Hematopoietic multipotent progenitor cell treated with erythropoietin and hydrocortisone succinate and interleukin-3 and kit ligand, for 8 days (in vitro differentiated cells): ENCODE data around the gene LEFTY2.
"Not testable (repeated sequence)": the region's sequence is repeated elsewhere in the genome, so short reads cannot be mapped to it uniquely, and the experiment has no call there.

Source experiments
- DNase-seq: peaks from one replicate; pipeline ENCODE4 v3.0.0-alpha.2; 2015

Gene LEFTY2

GRCh38 chr1:225953315-225953714 lies 12.3 kb upstream of the LEFTY2 start:
- peak; percentile 38 for DNase-seq

DNA sequence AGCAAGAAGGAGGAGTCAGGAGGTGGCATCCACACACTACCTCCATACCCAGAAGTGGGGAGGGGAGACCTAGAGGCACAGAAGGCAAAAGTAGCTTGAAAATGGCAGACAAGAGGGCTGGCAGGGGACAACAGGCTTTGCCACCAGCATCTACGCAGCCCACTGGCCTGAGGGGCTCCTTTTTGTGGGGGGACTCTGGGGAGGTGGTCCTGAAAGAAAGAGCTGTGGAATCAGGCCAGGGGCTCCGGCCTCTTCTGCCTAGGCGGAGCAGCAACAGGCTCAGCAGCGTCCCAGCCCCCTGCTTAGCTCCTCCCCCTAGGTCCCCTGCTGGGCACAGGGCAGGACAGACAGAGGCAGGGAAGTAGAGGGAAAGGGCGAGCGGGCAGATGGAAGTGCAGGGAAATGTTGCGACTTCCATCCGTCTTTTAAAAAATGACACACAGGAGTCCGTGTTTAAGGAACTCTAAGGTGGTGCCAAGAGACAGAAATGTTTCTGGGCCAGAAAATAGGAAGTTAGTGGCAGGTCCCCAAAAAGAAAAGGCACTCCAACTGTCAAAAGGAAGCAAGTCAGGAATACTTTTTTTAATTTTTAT lies 10.0 kb upstream of the LEFTY2 start:
- DNase-seq = peak; percentile 26

DNA sequence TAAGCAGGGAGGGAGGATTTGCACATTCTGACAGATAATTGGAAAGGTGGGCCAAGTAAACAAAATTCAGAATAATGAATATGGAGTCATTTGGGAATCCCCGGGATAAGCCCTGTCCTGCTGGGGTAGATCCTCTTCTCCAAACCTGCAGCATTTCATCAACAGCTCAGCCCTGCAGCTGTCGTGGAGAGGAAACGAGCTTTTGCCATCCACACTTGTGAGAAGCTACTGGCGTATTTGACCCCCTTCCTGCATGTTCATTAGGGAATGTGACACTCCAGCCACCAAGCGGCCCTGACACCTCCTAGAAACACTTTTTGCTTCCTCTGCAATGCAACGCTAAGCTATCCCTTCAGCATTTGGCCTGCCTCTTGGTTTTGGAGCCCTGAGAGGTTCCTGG lies 8.0 kb upstream of the LEFTY2 start:
- no peak for DNase-seq

- DNase-seq = no peak
Observed at GRCh38 chr1:225946803-225947202, 5.8 kb upstream of the LEFTY2 start.

GRCh38 chr1:225946082-225946620 lies 5.1 kb upstream of the LEFTY2 start:
- no peak for DNase-seq

- no peak for DNase-seq
Observed at GRCh38 chr1:225945564-225945963, 4.5 kb upstream of the LEFTY2 start.

DNA sequence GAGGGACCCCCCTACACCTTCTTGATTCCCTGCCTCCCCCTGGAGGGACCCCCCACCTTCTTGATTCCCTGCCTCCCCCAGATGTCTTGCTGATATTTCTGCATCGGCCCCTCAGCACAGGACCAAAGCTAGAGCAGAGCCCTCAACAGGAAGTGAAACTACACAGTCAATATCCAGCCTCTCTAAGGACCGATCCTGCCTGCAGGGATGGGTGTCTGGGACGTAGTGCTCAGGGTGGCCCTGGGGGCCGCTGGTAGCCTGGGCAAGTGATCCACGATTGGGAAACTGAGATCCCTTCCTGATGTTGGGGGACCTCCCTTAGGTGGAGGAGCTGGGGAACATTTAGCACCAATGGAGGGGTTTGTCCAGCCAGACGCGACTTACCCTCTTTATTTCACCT lies 3.9 kb upstream of the LEFTY2 start:
- no peak for DNase-seq

GRCh38 chr1:225944387-225944786 lies 3.4 kb upstream of the LEFTY2 start:
- DNase-seq = no peak

DNA sequence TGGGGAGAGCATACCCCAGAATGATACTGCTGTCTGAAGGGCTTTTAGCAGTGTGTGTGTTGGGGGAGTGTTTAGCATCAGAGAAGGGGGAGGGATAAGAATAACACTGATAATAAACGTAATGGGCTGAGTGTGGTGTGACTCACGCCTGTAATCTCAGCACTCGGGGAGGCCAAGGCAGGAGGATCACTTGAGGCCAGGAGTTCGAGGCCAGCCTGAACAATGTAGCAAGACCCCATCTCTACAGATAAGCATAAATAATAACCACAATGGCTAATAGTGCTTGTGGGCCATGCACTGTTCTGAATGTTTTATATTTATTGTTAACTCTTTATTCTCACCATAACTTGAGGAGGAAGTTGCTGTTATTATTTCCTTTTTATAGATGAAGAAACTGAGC lies 2.6 kb upstream of the LEFTY2 start:
- no peak for DNase-seq

DNA sequence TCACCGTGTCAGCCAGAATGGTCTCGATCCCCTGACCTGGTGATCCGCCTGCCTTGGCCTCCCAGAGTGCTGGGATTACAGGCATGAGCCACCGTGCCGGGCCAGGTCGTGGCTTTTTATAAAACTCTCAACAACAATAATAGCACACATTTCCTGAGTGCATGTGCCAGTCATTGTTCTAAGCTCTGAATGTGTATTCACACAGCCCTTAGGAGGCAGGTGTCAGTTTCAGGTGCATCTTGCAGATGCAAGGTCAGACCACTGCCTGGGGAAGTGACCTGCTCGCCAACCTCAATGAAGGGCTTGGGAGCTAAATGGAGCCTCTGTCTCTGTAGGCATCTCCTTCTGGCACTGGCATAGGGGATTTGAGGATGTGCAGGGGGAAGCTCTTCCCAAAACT lies 1.6 kb upstream of the LEFTY2 start:
- no peak for DNase-seq

DNA sequence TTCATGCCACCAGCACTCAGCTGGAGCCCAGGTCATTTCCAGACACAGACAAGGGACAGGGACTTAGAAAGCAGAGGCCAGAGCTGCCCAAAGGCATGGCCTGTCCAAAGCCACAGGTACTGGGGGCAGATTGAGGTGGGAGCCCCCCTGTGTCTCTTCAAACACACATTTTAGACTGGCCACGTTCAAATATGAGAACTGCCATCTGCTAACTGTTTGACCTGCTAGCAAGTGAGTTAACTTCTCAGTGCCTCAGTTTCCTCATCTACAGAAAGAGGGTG lies 862 bp upstream of the LEFTY2 start:
- DNase-seq = no peak

- DNase-seq = no peak
Observed at GRCh38 chr1:225940385-225941151, 452 bp downstream of the LEFTY2 start.

DNA sequence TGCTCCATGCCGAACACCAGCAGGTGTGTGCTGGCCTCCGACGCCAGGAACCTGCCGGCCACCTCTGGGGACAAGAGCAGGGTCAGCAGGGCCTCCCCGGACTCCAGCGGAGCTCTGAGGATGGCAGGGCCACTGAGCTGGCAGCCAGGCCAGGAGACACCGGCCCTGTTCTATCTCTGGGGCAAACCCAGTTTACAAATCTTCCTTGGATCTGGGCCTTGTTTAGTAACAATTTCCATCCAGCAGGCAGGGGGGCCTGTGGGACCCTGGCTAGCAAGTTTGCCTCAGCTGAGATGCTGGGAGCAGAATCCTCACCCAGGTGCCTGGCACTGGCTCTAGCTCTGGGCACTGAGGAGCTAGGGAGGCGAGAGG lies 1.1 kb downstream of the LEFTY2 start:
- DNase-seq = not testable (repeated sequence)

DNA sequence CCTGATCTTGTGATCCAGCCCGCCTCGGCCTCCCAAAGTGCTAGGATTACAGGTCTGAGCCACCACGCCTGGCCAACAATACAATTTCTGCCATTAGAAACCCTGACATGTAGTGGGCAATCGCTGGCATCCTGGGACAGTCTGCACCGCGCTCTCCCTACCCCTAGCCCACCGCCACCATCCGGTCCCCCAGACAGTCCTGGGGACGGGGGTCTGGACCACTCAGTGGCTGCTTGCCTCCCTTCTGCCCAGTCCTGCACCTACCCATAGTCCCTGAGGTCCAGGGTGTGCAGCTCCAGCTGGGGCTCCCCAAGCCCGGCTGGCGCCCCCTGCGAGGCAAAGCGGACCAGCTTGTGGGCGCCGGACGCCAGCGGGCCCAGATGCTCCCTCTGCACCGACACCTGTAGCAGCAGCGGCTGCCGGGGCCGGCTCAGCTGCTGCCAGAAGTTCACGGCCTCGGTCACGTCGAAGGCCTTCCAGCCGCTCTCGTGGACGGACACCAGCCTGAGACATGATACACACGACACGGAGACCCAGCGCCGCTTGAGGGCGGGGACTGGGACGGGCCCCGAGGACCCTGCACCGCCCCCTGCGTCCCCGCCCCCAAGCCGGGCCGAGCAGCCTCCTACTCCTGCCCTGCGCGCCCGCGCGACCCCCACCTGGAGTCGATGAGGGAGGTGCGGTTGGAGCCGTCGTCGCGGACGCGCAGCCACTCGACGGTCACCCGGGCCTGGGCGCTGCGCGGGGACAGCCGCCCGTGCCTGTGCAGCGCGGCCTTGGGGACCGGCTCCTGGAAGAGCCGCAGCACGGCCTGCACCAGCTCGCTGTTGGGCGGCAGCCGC lies 1.7 kb downstream of the LEFTY2 start:
- DNase-seq = not testable (repeated sequence)

DNA sequence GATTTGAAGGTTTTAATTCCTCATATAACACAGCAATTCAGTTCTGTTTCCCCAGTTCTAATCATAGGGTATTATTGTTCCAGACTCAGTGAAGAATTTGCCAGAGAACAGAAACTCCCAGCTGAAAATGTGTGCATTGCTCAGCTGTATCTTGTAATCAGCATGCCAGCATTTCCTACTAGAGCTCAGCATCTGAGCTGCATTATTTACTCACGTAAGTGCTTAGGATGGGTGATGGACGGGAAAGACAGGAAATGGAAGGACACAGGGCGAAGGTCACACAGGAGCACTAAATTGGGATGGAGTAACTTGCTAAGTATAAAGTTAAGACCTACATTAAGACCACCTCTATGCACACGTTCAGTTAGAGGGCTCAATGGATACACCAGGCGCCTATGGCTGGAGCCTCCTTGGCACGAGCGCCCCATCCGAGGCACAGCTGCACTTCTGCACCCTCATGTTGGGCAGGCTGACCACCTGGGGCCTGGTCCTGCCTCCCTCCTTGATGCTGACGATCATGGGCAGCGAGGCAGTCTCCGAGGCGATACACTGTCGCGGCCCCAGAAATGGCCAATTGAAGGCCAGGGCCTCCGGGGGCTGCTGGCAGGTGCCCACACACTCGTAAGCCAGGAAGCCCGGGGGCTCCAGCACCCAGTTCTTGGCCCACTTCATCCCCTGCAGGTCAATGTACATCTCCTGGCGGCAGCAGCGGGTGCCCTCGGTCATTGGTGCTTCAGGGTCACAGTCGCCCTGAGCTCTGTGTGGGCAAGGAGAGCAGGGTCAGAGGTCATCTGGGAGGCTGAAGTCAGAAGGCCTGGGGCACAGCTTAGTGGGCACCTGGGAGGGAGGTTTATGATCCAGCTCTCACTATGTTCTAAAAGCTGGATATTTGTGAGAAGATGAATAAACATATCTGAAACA lies 3.7 kb downstream of the LEFTY2 start:
- no peak for DNase-seq

DNA sequence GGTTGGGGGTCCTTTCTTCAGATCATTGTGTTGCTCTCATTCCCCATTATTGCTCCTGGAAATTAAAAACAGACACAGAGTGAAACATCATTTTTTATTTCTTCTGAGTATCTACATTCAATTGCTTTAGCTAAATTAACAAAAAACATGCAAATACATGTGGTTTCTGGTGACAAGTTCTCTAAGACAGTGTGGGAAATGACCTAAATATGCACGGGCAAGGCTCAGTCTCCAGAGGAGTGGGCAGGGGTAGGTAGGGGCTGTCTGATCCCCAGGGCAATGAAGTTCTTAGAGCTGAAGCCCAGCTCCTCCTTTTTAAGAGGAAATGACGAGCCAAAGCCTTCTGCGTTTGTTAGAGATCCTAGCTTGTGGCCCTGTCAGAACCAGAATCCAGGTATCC lies 4.5 kb downstream of the LEFTY2 start:
- DNase-seq = no peak

- not testable (repeated sequence) for DNase-seq
Observed at GRCh38 chr1:225936086-225936485, 4.9 kb downstream of the LEFTY2 start.

GRCh38 chr1:225934711-225935110 lies 6.3 kb downstream of the LEFTY2 start:
- DNase-seq = no peak

- DNase-seq = no peak
Observed at GRCh38 chr1:225933072-225933471, 7.9 kb downstream of the LEFTY2 start.

GRCh38 chr1:225931270-225932136 lies 9.5 kb downstream of the LEFTY2 start:
- peak; percentile 79 for DNase-seq

DNA sequence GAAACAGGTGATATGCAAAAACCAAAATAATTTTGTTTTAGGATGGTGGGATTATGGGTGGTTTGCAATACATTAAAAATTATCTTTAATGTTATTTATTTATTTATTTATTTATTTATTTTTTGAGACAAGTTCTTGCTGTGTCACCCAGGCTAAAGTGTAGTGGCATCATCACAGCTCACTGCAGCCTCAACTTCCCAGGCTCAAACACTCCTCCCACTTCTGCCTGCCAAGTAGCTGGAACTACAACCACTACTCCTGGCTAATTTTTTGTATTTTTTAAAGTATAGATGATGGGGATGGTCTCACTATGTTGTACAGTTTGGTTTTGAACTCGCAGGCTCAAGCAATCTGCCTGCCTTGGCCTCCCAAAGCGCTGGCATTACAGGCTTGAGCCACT lies 10.5 kb downstream of the LEFTY2 start:
- DNase-seq = no peak

- DNase-seq = not testable (repeated sequence)
Observed at GRCh38 chr1:225929462-225929861, 11.6 kb downstream of the LEFTY2 start.
